ENCODE results near the gene MRPL30.

GRCh38 chr2:99201959-99202678, 21.1 kb downstream of the MRPL30 start:
- no peak for TF ChIP-seq CTCF (IDR thresholded peaks at IDR 0.05; ENCODE audit: insufficient read depth, low read depth, low read length)
- TF ChIP-seq EZH2 (IDR thresholded peaks at IDR 0.05; ENCODE audit: insufficient read depth, low read length), result no peak

Measured in astrocyte (in vitro differentiated cells and primary cell).